Stomach (tissue), 9 donors: Measurements from ENCODE around the gene TSPAN7. TPM values are rescaled to one million over a fixed set of nuclear protein-coding genes. Genes with fewer than 3 reads are reported as not detected.

Experiments used
- DNase-seq, 2 donors: peaks; one replicate each; pipeline versions ENCODE4 v3.0.0 to v3.0.0-alpha.2; 2013 to 2019
- H3K27ac ChIP-seq, 5 donors: fragments of 200-600 bp in 4 of 5; sonication (generic) in 4 of 5; one replicate each; pipeline ENCODE4 v1.5.1; 2013 to 2019; ENCODE audit warnings: mild to moderate bottlenecking in 1 of 5, moderate library complexity in 1 of 5
- H3K27me3 ChIP-seq, 3 donors: fragments of 200-600 bp; sonication (generic); one replicate each; pipeline ENCODE4 v1.5.1; 2017 to 2019; ENCODE audit warnings: mixed run types in 1 of 3
- H3K36me3 ChIP-seq, 4 donors: fragments of 200-600 bp; sonication (generic); 1 replicate in 3 of 4; 2 replicates in 1 of 4; pipeline ENCODE4 v1.5.1; 2016 to 2019
- H3K4me1 ChIP-seq, 4 donors: fragments of 200-600 bp; sonication (generic); one replicate each; pipeline ENCODE4 v1.5.1; 2016 to 2019
- H3K4me3 ChIP-seq, 4 donors: fragments of 200-600 bp; sonication (generic) in 3 of 4; one replicate each; pipeline ENCODE4 v1.5.1; 2016 to 2019; ENCODE audit warnings: mild to moderate bottlenecking in 1 of 4
- H3K9me3 ChIP-seq, 4 donors: fragments of 200-600 bp; sonication (generic); one replicate each; pipeline ENCODE4 v1.5.1; 2016 to 2019
- EP300 ChIP-seq: sonication (generic); formaldehyde crosslinking; IDR thresholded peaks from one replicate; pipeline ENCODE4 v1.6.1; 2017; ENCODE audit warnings: antibody characterized with exemption
- POLR2A ChIP-seq, 4 donors: fragments of 450-650 bp; IDR thresholded peaks; one replicate each; pipeline ENCODE4 v1.6.1; 2016; ENCODE audit warnings: antibody characterized with exemption in 4 of 4, control low read depth in 2 of 4, mild to moderate bottlenecking in 1 of 4, moderate library complexity in 1 of 4
- POLR2AphosphoS5 ChIP-seq, 3 donors: sonication (generic); formaldehyde crosslinking; IDR thresholded peaks; one replicate each; pipeline ENCODE4 v1.6.1; 2016; ENCODE audit warnings: antibody characterized with exemption in 3 of 3
- WGBS, 5 donors: extraction: QIAGEN DNeasy Blood & Tissue Kit in 3 of 5; methylation state at CpG; one replicate each; pipeline versions ENCODE4 v1.1.5 to v1.1.7; 2013 to 2018; 5-methylcytosine and 5-hydroxymethylcytosine counted together
- intact Hi-C: fragments of 100-400 bp; cut with DNase I; formaldehyde crosslinking; loops from one replicate; pipeline ENCODE4 v1.15.1; 2023; ENCODE audit warnings: low total_unique reads
- polyA plus RNA-seq, 3 donors: library from polyadenylated mRNA; stranded (reverse); fragments of 200-250 nt; gene quantifications; one replicate each; pipeline ENCODE4 v1.2.3, GENCODE V29; 2013
- total RNA-seq, 5 donors: library from RNA; depleted of rRNA; stranded (reverse); fragments of >200 nt; gene quantifications; one replicate each; pipeline versions ENCODE4 v1.1.0 to v1.2.3, GENCODE V29; 2014 to 2016
- TF ChIP-seq, protein P1 (sequence below), 7 experiments: fragments of 450-650 bp in 4 of 7; fragments of 200-600 bp in 3 of 7; sonication (generic) in 3 of 7; IDR thresholded peaks; one replicate each; pipeline ENCODE4 v1.5.1; 2016 to 2019; ENCODE audit warnings: antibody characterized with exemption in 7 of 7, control low read depth in 2 of 7, mild to moderate bottlenecking in 1 of 7
- donor health status: healthy with polysubstance abuse.
- donor health status: Bipolar disorder and iron deficiency.
- donor health status: healthy.

TSPAN7 gene
- total and polyA plus RNA-seq, 8 donors, result 0.45 to 35.9 (median 12.0) TPM; not detected in 1

DNA sequence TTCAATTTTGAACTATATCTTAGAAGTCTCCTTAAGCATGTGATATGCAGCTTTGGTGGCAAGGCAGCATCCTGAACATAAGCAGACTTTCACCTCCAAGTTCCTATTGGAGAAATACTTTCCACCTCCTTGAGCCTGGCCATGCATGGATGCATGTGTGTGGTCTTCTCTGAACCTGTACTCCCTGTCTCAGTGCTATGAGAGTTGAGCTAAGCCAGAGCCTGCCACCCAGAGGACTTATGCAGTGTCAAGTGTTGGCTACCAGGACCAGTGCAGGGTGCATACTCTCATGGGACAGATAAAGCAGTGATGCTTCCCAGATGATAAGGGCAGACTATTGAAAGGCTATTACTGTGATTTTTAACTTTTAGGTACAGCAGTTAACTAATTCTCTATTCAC, 105.6 kb downstream of the TSPAN7 start:
- Histone ChIP-seq H3K4me1 (peaks cover 0 to 3% (median 0%) of the 10 kb centered on the region in 4 donors), H3K36me3 (no peaks in the 10 kb centered on the region), H3K9me3 (no peaks in the 10 kb centered on the region), H3K27ac (no peak overlapping the region), H3K27me3 (no peaks in the 10 kb centered on the region), H3K4me3 (no peak overlapping the region)
- intact Hi-C loops, result no loop called here
- TF ChIP-seq POLR2A (IDR thresholded peaks at IDR 0.05), result no peak
- no peak for TF ChIP-seq POLR2AphosphoS5 (IDR thresholded peaks at IDR 0.05)
- TF ChIP-seq EP300, result no peak
- TF ChIP-seq, protein P1, sequence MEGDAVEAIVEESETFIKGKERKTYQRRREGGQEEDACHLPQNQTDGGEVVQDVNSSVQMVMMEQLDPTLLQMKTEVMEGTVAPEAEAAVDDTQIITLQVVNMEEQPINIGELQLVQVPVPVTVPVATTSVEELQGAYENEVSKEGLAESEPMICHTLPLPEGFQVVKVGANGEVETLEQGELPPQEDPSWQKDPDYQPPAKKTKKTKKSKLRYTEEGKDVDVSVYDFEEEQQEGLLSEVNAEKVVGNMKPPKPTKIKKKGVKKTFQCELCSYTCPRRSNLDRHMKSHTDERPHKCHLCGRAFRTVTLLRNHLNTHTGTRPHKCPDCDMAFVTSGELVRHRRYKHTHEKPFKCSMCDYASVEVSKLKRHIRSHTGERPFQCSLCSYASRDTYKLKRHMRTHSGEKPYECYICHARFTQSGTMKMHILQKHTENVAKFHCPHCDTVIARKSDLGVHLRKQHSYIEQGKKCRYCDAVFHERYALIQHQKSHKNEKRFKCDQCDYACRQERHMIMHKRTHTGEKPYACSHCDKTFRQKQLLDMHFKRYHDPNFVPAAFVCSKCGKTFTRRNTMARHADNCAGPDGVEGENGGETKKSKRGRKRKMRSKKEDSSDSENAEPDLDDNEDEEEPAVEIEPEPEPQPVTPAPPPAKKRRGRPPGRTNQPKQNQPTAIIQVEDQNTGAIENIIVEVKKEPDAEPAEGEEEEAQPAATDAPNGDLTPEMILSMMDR (IDR thresholded peaks at IDR 0.05), result no peak
- peak in 1 of 2 donors; percentile 15 for DNase-seq

DNA sequence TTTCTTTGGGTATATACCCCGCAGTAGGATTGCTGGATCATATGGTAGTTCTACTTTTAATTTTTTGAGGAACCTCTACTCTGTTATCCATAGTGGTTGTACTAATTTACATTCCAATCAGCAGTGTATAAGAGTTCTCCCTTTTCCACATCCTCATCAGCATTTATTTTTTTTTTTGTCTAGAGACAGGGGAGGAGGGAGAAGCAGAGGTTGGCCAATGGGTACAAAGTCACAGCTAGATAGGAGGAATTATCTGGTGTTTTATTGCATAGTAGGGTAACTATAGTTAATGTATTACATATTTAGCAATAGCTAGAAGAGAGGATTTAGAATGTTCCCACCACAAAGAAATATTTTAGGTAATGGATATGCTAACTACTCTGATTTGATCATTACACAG, 107.4 kb downstream of the TSPAN7 start:
- 78 to 100% (median 88%) methylated on average over 1 of the region's 1 CpG for WGBS, 5 donors
- intact Hi-C loops, result no loop called here
- no peaks in the 10 kb centered on the region for H3K27me3 ChIP-seq
- no peaks in the 10 kb centered on the region for H3K9me3 ChIP-seq
- TF ChIP-seq POLR2AphosphoS5 (IDR thresholded peaks at IDR 0.05) (no peak), POLR2A (IDR thresholded peaks at IDR 0.05) (no peak), EP300 (no peak)
- TF ChIP-seq, protein P1 (IDR thresholded peaks at IDR 0.05), result no peak
- DNase-seq, result no peak
- H3K36me3 ChIP-seq, result no peaks in the 10 kb centered on the region
- H3K4me3 ChIP-seq, result no peak overlapping the region
- H3K4me1 ChIP-seq, result peaks cover 0 to 3% (median 0%) of the 10 kb centered on the region in 4 donors
- H3K27ac ChIP-seq, result no peak overlapping the region

DNA sequence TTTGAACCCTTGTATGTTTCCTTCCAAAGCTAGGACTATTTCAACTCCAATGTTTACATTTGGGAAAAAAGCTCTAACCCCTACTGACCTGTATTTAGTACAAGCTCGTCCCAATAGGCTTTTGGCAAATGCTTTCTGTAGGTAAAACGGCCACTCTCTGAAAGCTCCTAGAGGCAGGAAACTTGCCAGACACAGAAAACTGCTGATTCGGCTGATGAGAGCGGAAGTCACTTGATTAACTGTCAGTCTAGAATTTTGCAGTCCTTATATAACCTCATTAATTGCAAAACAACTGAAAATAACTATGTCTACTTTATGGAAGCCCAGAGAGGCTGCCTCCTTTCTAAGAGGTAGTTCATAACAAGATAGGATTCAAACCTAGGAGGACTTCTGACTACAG, 108.1 kb downstream of the TSPAN7 start:
- no peak overlapping the region for H3K4me3 ChIP-seq
- H3K4me1 ChIP-seq, result no peaks in the 10 kb centered on the region
- H3K36me3 ChIP-seq, result no peaks in the 10 kb centered on the region
- DNase-seq, result peak in 1 of 2 donors; percentile 14
- TF ChIP-seq POLR2A (IDR thresholded peaks at IDR 0.05) (no peak), POLR2AphosphoS5 (IDR thresholded peaks at IDR 0.05) (no peak), EP300 (no peak)
- TF ChIP-seq, protein P1 (IDR thresholded peaks at IDR 0.05), result no peak
- intact Hi-C loops, result no loop called here
- peaks cover 0 to 5% (median 0%) of the 10 kb centered on the region in 3 donors for H3K27me3 ChIP-seq
- 31 to 48% (median 41%) methylated on average over 4 of the region's 4 CpGs for WGBS, 5 donors
- H3K27ac ChIP-seq, result no peak overlapping the region
- H3K9me3 ChIP-seq, result no peaks in the 10 kb centered on the region

DNA sequence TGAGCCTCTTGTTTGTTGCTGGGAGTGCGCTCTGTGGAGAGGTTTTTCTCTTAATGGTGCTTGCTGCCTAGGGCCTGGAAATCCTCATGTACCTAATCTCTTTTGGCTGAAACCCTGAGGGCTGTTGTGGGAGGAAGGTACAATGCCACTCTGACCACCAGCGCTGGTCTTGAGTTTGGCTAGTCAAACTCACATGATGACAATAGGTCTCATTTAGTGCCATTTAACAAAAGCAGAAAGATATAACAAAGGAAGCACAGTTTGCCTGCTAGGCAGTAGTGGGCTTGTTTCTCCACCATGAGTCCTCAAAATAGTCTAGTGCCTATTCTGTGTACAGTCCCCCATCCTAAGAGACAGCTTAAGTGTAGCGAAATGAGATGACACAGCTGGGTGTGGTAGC, 111.3 kb downstream of the TSPAN7 start:
- no peak for DNase-seq
- H3K4me3 ChIP-seq, result no peak overlapping the region
- intact Hi-C loops, result no loop called here
- H3K9me3 ChIP-seq, result no peaks in the 10 kb centered on the region
- peaks cover 0 to 7% (median 0%) of the 10 kb centered on the region in 3 donors for H3K27me3 ChIP-seq
- H3K36me3 ChIP-seq, result no peaks in the 10 kb centered on the region
- WGBS, 5 donors, result 84 to 94% (median 91%) methylated on average over 3 of the region's 3 CpGs
- H3K4me1 ChIP-seq, result no peaks in the 10 kb centered on the region
- H3K27ac ChIP-seq, result no peak overlapping the region
- TF ChIP-seq POLR2AphosphoS5 (IDR thresholded peaks at IDR 0.05) (no peak), POLR2A (IDR thresholded peaks at IDR 0.05) (no peak), EP300 (no peak)
- TF ChIP-seq, protein P1 (IDR thresholded peaks at IDR 0.05), result no peak
